ENCODE results near the gene FIG4.
"Not testable (repeated sequence)": the region's sequence is repeated elsewhere in the genome, so short reads cannot be mapped to it uniquely, and the experiment has no call there.

Gene FIG4

DNA sequence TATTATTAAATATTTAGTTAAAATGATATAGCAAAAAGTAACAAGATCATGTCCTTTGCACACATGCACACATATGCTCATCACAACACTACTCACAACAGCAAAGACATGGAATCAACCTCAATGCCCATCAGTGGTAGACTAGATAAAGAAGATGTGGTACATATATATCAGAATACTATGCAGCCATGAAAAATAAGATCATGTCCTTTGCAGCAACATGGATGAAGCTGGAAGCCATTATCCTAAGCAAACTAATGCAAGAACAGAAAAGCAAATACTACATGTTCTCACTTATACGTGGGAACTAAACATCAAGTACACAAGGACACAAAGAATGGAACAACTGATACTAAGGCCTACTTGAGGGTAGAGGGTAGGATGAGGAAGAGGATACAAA, 14.4 kb upstream of the FIG4 start:
- no peaks in the 10 kb centered on the region for H3F3A ChIP-seq (ENCODE audit: control insufficient read depth, insufficient read depth)

DNA sequence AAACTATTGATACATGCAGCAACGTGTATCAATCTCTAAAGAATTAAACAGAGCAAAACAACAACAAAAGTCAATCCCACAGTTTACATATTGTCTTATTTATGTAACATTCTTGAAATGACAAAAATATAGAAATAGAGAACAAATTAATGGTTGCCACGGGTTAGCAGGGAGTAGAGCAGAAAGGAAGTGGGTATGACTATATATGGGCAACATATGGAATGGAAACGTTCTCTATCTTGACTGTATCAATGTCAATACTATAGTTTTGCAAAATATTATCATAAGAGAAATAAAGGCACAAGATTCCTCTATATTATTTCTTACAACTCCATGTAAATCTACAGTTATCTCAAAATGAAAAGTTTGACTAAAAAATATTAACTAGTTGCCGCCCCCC, 12.9 kb upstream of the FIG4 start:
- Histone ChIP-seq H4K20me1 (ENCODE audit: control insufficient read depth, insufficient read depth, low read depth, low read length) (no peaks in the 10 kb centered on the region), H3K27ac (ENCODE audit: low read depth, low read length) (no peak overlapping the region), H3K4me1 (ENCODE audit: control insufficient read depth, low read length) (peaks cover 10% of the 10 kb centered on the region), H3K4me3 (ENCODE audit: low read length) (no peak overlapping the region), H3K9me3 (ENCODE audit: control insufficient read depth, insufficient read depth, low read length) (no peaks in the 10 kb centered on the region), H3K27me3 (ENCODE audit: control insufficient read depth, low read length) (no peaks in the 10 kb centered on the region), H3K36me3 (ENCODE audit: control insufficient read depth, low read length) (no peaks in the 10 kb centered on the region), H3K79me2 (ENCODE audit: control insufficient read depth, low read length) (no peaks in the 10 kb centered on the region), H3K9me2 (replicated peaks; ENCODE audit: control insufficient read depth, low read length) (no peaks in the 10 kb centered on the region), H3F3A (ENCODE audit: control insufficient read depth, insufficient read depth) (no peaks in the 10 kb centered on the region), H3K4me2 (ENCODE audit: low read length) (no peak overlapping the region)
- TF ChIP-seq EZH2phosphoT487 (IDR thresholded peaks at IDR 0.05; ENCODE audit: borderline replicate concordance, low read length) = no peak
- TF ChIP-seq, protein P1, sequence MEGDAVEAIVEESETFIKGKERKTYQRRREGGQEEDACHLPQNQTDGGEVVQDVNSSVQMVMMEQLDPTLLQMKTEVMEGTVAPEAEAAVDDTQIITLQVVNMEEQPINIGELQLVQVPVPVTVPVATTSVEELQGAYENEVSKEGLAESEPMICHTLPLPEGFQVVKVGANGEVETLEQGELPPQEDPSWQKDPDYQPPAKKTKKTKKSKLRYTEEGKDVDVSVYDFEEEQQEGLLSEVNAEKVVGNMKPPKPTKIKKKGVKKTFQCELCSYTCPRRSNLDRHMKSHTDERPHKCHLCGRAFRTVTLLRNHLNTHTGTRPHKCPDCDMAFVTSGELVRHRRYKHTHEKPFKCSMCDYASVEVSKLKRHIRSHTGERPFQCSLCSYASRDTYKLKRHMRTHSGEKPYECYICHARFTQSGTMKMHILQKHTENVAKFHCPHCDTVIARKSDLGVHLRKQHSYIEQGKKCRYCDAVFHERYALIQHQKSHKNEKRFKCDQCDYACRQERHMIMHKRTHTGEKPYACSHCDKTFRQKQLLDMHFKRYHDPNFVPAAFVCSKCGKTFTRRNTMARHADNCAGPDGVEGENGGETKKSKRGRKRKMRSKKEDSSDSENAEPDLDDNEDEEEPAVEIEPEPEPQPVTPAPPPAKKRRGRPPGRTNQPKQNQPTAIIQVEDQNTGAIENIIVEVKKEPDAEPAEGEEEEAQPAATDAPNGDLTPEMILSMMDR (IDR thresholded peaks at IDR 0.05; ENCODE audit: low read depth, low read length, poor library complexity, severe bottlenecking) = no peak

More for the DNA sequence above, 14.4 kb upstream of the FIG4 start:
- H3K27ac ChIP-seq (ENCODE audit: low read depth, low read length) = no peak overlapping the region
- no peak overlapping the region for H3K4me3 ChIP-seq (ENCODE audit: low read length)
- TF ChIP-seq, protein P1 (IDR thresholded peaks at IDR 0.05; ENCODE audit: low read depth, low read length, poor library complexity, severe bottlenecking) = no peak
- TF ChIP-seq EZH2phosphoT487 (IDR thresholded peaks at IDR 0.05; ENCODE audit: borderline replicate concordance, low read length) = no peak
- no peaks in the 10 kb centered on the region for H3K27me3 ChIP-seq (ENCODE audit: control insufficient read depth, low read length)
- no peaks in the 10 kb centered on the region for H3K9me2 ChIP-seq (replicated peaks; ENCODE audit: control insufficient read depth, low read length)
- H3K4me1 ChIP-seq (ENCODE audit: control insufficient read depth, low read length) = peaks cover 10% of the 10 kb centered on the region
- H3K4me2 ChIP-seq (ENCODE audit: low read length) = no peak overlapping the region
- no peaks in the 10 kb centered on the region for H3K36me3 ChIP-seq (ENCODE audit: control insufficient read depth, low read length)
- H3K79me2 ChIP-seq (ENCODE audit: control insufficient read depth, low read length) = no peaks in the 10 kb centered on the region
- no peaks in the 10 kb centered on the region for H3K9me3 ChIP-seq (ENCODE audit: control insufficient read depth, insufficient read depth, low read length)
- H4K20me1 ChIP-seq (ENCODE audit: control insufficient read depth, insufficient read depth, low read depth, low read length) = no peaks in the 10 kb centered on the region

DNA sequence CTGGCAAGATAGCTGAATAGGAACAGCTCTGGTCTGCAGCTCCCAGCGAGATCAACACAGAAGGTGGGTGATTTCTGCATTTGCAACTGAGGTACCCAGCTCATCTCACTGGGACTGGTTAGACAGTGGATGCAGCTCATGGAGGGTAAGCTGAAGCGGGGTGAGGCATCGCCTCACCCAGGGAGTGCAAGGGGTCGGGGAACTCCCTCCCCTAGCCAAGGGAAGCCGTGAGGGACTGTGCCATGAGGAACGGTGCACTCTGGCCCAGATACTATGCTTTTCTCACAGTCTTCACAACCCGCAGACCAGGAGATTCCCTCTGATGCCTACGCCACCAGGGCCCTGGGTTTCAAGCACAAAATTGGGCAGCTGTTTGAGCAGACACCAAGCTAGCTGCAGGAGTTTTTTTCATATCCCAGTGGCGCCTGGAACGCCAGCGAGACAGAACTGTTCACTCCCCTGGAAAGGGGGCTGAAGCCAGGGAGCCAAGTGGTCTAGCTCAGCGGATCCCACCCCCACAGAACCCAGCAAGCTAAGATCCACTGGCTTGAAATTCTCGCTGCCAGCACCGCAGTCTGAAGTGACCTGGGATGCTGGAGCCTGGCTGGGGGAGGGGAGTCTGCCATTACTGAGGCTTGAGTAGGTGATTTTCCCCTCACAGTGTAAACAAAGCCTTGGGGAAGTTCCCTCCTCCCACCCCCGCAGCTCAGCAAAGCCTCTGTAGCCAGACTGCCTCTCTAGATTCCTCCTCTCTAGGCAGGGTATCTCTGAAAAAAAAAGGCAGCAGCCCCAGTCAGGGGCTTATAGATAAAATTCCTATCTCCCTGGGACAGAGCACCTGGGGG, 12.2 kb upstream of the FIG4 start:
- not testable (repeated sequence) for H3F3A ChIP-seq (ENCODE audit: control insufficient read depth, insufficient read depth); H4K20me1 ChIP-seq (ENCODE audit: control insufficient read depth, insufficient read depth, low read depth, low read length); H3K36me3 ChIP-seq (ENCODE audit: control insufficient read depth, low read length); H3K27me3 ChIP-seq (ENCODE audit: control insufficient read depth, low read length); H3K79me2 ChIP-seq (ENCODE audit: control insufficient read depth, low read length); H3K4me1 ChIP-seq (ENCODE audit: control insufficient read depth, low read length); H3K4me2 ChIP-seq (ENCODE audit: low read length); H3K9me2 ChIP-seq (replicated peaks; ENCODE audit: control insufficient read depth, low read length); H3K27ac ChIP-seq (ENCODE audit: low read depth, low read length); H3K4me3 ChIP-seq (ENCODE audit: low read length); H3K9me3 ChIP-seq (ENCODE audit: control insufficient read depth, insufficient read depth, low read length)

DNA sequence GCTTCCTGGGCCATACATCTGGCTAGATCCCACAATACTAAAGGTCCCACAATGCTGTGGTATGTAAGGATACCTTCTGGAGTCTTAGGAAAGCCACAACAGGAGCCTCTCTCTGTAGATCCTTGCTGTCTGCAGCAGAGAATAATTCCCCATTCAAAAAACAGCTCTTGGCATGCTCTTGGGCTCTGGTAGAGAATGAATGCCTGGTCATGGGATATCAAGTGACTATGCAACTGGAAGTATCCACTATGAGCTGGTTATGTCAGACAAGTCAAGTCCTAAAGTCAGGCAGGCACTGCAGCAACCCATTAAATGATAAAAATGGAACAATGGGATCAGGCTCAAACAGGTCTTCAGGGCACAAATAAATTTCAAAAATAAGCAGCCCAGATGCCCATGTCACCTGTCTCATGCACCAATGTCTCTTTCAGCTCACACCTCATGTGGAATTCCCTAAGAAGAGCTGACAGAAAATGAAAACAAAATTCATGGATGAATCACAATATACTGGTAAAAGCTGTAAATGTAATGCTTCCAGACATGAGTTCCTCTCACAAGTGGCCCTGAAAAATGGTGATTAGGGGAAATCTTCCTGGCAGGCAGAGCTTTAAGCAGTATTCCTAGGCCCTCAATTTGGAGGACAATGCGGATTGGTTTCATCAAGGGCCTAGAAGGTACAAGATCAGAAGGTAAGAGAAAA, 4.4 kb upstream of the FIG4 start:
- 0 out of 2 replicates have a peak, but pooled peaks cover 1% of the 10 kb centered on the region for H3F3A ChIP-seq (ENCODE audit: control insufficient read depth, insufficient read depth)
- H3K27ac ChIP-seq (ENCODE audit: low read depth, low read length) = no peak overlapping the region
- H3K27me3 ChIP-seq (ENCODE audit: control insufficient read depth, low read length) = no peaks in the 10 kb centered on the region
- no peaks in the 10 kb centered on the region for H3K79me2 ChIP-seq (ENCODE audit: control insufficient read depth, low read length)
- no peaks in the 10 kb centered on the region for H3K9me3 ChIP-seq (ENCODE audit: control insufficient read depth, insufficient read depth, low read length)
- no peaks in the 10 kb centered on the region for H3K36me3 ChIP-seq (ENCODE audit: control insufficient read depth, low read length)
- no peak for TF ChIP-seq EZH2phosphoT487 (IDR thresholded peaks at IDR 0.05; ENCODE audit: borderline replicate concordance, low read length)
- TF ChIP-seq, protein P1 (IDR thresholded peaks at IDR 0.05; ENCODE audit: low read depth, low read length, poor library complexity, severe bottlenecking) = no peak
- H3K4me3 ChIP-seq (ENCODE audit: low read length) = no peak overlapping the region
- no peaks in the 10 kb centered on the region for H3K9me2 ChIP-seq (replicated peaks; ENCODE audit: control insufficient read depth, low read length)
- H3K4me1 ChIP-seq (ENCODE audit: control insufficient read depth, low read length) = peaks cover 7% of the 10 kb centered on the region
- H4K20me1 ChIP-seq (ENCODE audit: control insufficient read depth, insufficient read depth, low read depth, low read length) = no peaks in the 10 kb centered on the region
- H3K4me2 ChIP-seq (ENCODE audit: low read length) = no peak overlapping the region
